SK-N-SH treated with all-trans-retinoic acid at 6 μM for 48 hours (cell line): Measurements from ENCODE around the gene HAUS8.
"Not testable (repeated sequence)": the region's sequence is repeated elsewhere in the genome, so short reads cannot be mapped to it uniquely, and the experiment has no call there.

Experiments used
- BACH2 ChIP-seq: fragments of 250-450 bp; sonication (Bioruptor Pico); IDR thresholded peaks from 2 replicates; pipeline ENCODE4 v1.9.0; 2021; ENCODE audit warnings: mild to moderate bottlenecking, borderline replicate concordance
- GLIS3 ChIP-seq: fragments of 250-450 bp; sonication (Bioruptor Pico); IDR thresholded peaks from 2 replicates; pipeline ENCODE4 v1.5.0; 2020; ENCODE audit warnings: mild to moderate bottlenecking, moderate library complexity
- ISL1 ChIP-seq: fragments of 250-450 bp; sonication (Bioruptor Pico); IDR thresholded peaks from 2 replicates; pipeline ENCODE4 v2.1.2; 2022; ENCODE audit warnings: mild to moderate bottlenecking, moderate library complexity
- SNAI2 ChIP-seq: fragments of 250-450 bp; sonication (Bioruptor Pico); IDR thresholded peaks from 2 replicates; pipeline ENCODE4 v1.5.0; 2020; ENCODE audit warnings: mild to moderate bottlenecking, moderate library complexity
- ZFP3 ChIP-seq: fragments of 250-450 bp; sonication (Bioruptor Pico); IDR thresholded peaks from 2 replicates; pipeline ENCODE4 v1.5.0; 2020; ENCODE audit warnings: mild to moderate bottlenecking, moderate library complexity
- TF ChIP-seq, protein P1 (sequence below): fragments of 250-450 bp; sonication (Bioruptor Pico); IDR thresholded peaks from 2 replicates; pipeline ENCODE4 v1.8.0; 2020; ENCODE audit warnings: mild to moderate bottlenecking, moderate library complexity, borderline replicate concordance
- TF ChIP-seq, protein P2 (sequence below): fragments of 250-450 bp; sonication (Bioruptor Pico); IDR thresholded peaks from 2 replicates; pipeline ENCODE4 v1.8.0; 2021; ENCODE audit warnings: low read depth, mild to moderate bottlenecking, moderate library complexity, borderline replicate concordance

DNA sequence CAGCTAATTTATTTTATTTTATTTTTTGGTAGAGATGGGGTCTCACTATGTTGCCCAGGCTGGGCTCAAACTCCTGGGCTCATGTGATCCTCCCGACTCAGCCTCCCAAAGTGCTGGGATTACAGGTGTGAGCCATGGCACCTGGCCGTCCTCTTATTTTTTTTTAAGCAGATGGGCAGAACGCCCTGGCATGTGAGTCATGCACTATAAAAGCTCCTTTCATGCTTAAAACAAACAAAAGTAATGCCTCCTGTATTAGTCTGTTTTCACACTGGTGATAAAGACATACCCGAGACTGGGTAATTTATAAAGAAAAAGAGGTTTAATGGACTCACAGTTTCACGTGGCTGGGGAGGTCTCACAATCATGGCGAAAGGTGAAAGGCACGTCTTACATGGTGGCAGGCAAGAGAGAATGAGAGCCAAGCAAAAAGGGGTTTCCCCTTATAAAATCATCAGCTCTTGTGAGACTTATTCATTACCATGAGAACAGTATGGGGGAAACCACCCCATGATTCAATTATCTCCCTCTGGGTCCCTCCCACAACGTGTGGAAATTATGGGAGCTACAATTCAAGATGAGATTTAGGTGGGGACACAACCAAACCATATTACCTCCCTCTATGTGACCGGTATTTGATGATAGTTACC is 60.9 kb downstream of the HAUS8 start:
- not testable (repeated sequence) for TF ChIP-seq ZFP3, ISL1, BACH2, GLIS3, SNAI2 (CRISPR knock-in tag)
- TF ChIP-seq, protein P1, sequence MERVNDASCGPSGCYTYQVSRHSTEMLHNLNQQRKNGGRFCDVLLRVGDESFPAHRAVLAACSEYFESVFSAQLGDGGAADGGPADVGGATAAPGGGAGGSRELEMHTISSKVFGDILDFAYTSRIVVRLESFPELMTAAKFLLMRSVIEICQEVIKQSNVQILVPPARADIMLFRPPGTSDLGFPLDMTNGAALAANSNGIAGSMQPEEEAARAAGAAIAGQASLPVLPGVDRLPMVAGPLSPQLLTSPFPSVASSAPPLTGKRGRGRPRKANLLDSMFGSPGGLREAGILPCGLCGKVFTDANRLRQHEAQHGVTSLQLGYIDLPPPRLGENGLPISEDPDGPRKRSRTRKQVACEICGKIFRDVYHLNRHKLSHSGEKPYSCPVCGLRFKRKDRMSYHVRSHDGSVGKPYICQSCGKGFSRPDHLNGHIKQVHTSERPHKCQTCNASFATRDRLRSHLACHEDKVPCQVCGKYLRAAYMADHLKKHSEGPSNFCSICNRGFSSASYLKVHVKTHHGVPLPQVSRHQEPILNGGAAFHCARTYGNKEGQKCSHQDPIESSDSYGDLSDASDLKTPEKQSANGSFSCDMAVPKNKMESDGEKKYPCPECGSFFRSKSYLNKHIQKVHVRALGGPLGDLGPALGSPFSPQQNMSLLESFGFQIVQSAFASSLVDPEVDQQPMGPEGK, result not testable (repeated sequence)
- TF ChIP-seq, protein P2, sequence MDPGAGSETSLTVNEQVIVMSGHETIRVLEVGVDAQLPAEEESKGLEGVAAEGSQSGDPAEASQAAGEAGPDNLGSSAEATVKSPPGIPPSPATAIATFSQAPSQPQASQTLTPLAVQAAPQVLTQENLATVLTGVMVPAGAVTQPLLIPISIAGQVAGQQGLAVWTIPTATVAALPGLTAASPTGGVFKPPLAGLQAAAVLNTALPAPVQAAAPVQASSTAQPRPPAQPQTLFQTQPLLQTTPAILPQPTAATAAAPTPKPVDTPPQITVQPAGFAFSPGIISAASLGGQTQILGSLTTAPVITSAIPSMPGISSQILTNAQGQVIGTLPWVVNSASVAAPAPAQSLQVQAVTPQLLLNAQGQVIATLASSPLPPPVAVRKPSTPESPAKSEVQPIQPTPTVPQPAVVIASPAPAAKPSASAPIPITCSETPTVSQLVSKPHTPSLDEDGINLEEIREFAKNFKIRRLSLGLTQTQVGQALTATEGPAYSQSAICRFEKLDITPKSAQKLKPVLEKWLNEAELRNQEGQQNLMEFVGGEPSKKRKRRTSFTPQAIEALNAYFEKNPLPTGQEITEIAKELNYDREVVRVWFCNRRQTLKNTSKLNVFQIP (CRISPR knock-in tag), result not testable (repeated sequence)
